ENCODE data around the gene AFAP1.

DNA sequence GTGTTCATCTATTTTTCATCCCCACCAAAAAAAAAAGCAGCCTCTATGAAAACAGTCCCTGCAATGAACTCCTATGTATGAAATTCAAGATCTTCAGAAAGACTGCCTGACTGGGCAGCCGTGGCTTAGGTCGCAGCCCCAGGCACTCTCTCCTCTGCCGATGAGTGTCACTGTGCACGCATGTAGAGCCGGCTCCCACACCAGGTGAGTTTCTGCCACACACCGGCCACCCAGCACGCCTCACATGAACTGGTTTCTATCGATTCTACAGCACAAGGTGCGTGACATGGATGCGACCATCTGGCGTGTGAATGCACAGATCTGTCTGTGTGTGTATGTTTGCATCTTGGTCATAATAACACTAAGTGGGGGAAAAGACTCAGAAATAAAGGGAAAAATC is 140.4 kb downstream of the AFAP1 start:
- TF ChIP-seq, protein P1, sequence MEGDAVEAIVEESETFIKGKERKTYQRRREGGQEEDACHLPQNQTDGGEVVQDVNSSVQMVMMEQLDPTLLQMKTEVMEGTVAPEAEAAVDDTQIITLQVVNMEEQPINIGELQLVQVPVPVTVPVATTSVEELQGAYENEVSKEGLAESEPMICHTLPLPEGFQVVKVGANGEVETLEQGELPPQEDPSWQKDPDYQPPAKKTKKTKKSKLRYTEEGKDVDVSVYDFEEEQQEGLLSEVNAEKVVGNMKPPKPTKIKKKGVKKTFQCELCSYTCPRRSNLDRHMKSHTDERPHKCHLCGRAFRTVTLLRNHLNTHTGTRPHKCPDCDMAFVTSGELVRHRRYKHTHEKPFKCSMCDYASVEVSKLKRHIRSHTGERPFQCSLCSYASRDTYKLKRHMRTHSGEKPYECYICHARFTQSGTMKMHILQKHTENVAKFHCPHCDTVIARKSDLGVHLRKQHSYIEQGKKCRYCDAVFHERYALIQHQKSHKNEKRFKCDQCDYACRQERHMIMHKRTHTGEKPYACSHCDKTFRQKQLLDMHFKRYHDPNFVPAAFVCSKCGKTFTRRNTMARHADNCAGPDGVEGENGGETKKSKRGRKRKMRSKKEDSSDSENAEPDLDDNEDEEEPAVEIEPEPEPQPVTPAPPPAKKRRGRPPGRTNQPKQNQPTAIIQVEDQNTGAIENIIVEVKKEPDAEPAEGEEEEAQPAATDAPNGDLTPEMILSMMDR (conservative IDR thresholded peaks at IDR 0.05; ENCODE audit: low read depth, low read length): no peak
- no peak for TF ChIP-seq EZH2 (IDR thresholded peaks at IDR 0.05; ENCODE audit: low read length, unreplicated experiment)
